ENCODE measurements around the gene ARL4A. TPM values are rescaled to one million over a fixed set of nuclear protein-coding genes. Genes with fewer than 3 reads are reported as not detected.

Gene ARL4A
- total and polyA plus RNA-seq, 2 of the 8 experiments (the other 6 are each of a cell fraction or from before 2014, with no cell fraction given), result 14.5 to 29.2 TPM

DNA sequence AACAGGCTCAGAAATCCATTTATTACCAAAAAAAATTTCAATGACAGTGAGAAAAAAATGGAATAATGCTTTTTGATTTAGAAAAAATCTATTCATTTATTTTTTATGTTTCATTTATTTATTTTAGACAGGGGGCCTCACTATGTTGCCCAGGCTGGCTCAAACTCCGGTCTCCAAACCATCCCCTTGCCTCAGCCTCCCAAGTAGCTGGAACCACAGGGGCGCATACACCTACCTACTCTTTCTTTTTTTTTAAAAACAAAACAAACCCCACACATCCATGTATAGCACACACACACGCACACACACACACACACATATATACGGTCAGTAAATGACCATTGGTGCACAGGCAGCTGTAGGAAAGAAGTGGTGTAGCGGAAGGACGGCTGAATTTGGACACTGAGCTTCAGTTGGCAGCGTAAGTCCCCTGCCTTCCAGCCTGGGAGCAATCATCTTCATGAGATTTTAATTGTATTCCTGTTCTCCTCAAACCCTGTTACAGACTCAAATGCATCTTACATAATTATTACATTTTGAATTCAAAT is 28.8 kb downstream of the ARL4A start (continued):
- TF ChIP-seq, protein P1, sequence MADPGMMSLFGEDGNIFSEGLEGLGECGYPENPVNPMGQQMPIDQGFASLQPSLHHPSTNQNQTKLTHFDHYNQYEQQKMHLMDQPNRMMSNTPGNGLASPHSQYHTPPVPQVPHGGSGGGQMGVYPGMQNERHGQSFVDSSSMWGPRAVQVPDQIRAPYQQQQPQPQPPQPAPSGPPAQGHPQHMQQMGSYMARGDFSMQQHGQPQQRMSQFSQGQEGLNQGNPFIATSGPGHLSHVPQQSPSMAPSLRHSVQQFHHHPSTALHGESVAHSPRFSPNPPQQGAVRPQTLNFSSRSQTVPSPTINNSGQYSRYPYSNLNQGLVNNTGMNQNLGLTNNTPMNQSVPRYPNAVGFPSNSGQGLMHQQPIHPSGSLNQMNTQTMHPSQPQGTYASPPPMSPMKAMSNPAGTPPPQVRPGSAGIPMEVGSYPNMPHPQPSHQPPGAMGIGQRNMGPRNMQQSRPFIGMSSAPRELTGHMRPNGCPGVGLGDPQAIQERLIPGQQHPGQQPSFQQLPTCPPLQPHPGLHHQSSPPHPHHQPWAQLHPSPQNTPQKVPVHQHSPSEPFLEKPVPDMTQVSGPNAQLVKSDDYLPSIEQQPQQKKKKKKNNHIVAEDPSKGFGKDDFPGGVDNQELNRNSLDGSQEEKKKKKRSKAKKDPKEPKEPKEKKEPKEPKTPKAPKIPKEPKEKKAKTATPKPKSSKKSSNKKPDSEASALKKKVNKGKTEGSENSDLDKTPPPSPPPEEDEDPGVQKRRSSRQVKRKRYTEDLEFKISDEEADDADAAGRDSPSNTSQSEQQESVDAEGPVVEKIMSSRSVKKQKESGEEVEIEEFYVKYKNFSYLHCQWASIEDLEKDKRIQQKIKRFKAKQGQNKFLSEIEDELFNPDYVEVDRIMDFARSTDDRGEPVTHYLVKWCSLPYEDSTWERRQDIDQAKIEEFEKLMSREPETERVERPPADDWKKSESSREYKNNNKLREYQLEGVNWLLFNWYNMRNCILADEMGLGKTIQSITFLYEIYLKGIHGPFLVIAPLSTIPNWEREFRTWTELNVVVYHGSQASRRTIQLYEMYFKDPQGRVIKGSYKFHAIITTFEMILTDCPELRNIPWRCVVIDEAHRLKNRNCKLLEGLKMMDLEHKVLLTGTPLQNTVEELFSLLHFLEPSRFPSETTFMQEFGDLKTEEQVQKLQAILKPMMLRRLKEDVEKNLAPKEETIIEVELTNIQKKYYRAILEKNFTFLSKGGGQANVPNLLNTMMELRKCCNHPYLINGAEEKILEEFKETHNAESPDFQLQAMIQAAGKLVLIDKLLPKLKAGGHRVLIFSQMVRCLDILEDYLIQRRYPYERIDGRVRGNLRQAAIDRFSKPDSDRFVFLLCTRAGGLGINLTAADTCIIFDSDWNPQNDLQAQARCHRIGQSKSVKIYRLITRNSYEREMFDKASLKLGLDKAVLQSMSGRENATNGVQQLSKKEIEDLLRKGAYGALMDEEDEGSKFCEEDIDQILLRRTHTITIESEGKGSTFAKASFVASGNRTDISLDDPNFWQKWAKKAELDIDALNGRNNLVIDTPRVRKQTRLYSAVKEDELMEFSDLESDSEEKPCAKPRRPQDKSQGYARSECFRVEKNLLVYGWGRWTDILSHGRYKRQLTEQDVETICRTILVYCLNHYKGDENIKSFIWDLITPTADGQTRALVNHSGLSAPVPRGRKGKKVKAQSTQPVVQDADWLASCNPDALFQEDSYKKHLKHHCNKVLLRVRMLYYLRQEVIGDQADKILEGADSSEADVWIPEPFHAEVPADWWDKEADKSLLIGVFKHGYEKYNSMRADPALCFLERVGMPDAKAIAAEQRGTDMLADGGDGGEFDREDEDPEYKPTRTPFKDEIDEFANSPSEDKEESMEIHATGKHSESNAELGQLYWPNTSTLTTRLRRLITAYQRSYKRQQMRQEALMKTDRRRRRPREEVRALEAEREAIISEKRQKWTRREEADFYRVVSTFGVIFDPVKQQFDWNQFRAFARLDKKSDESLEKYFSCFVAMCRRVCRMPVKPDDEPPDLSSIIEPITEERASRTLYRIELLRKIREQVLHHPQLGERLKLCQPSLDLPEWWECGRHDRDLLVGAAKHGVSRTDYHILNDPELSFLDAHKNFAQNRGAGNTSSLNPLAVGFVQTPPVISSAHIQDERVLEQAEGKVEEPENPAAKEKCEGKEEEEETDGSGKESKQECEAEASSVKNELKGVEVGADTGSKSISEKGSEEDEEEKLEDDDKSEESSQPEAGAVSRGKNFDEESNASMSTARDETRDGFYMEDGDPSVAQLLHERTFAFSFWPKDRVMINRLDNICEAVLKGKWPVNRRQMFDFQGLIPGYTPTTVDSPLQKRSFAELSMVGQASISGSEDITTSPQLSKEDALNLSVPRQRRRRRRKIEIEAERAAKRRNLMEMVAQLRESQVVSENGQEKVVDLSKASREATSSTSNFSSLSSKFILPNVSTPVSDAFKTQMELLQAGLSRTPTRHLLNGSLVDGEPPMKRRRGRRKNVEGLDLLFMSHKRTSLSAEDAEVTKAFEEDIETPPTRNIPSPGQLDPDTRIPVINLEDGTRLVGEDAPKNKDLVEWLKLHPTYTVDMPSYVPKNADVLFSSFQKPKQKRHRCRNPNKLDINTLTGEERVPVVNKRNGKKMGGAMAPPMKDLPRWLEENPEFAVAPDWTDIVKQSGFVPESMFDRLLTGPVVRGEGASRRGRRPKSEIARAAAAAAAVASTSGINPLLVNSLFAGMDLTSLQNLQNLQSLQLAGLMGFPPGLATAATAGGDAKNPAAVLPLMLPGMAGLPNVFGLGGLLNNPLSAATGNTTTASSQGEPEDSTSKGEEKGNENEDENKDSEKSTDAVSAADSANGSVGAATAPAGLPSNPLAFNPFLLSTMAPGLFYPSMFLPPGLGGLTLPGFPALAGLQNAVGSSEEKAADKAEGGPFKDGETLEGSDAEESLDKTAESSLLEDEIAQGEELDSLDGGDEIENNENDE (IDR thresholded peaks at IDR 0.05; ENCODE audit: insufficient replicate concordance, low read length), result peak; percentile 2
- no peak for TF ChIP-seq BACH1 (IDR thresholded peaks at IDR 0.05; ENCODE audit: low read length)

Measured in H1 (cell line).